ENCODE data around the gene REEP1.
"Not testable (repeated sequence)": the region's sequence is repeated elsewhere in the genome, so short reads cannot be mapped to it uniquely, and the experiment has no call there.

Gene REEP1

GRCh38 chr2:86352137-86352726 is 14.8 kb upstream of the REEP1 start:
- DNase-seq (ENCODE audit: low read depth), result no peak
- no peak for TF ChIP-seq CTCF (conservative IDR thresholded peaks at IDR 0.05; ENCODE audit: control insufficient read depth, insufficient read depth, low read depth, low read length)

GRCh38 chr2:86350751-86351150 is 13.3 kb upstream of the REEP1 start:
- no peak overlapping the region for H3K4me3 ChIP-seq (ENCODE audit: control insufficient read depth, low read depth, low read length)
- no peak for TF ChIP-seq CTCF (conservative IDR thresholded peaks at IDR 0.05; ENCODE audit: control insufficient read depth, insufficient read depth, low read depth, low read length)
- no peak for DNase-seq (ENCODE audit: low read depth)

More at GRCh38 chr2:86352137-86352726, 14.8 kb upstream of the REEP1 start:
- H3K4me3 ChIP-seq (ENCODE audit: control insufficient read depth, low read depth, low read length), result no peak overlapping the region

- DNase-seq (ENCODE audit: low read depth), result no peak
- no peak overlapping the region for H3K4me3 ChIP-seq (ENCODE audit: control insufficient read depth, low read depth, low read length)
- no peak for TF ChIP-seq CTCF (conservative IDR thresholded peaks at IDR 0.05; ENCODE audit: control insufficient read depth, insufficient read depth, low read depth, low read length)
These were observed 10.0 kb upstream of the REEP1 start for GRCh38 chr2:86347401-86347800.

GRCh38 chr2:86345783-86346370 is 8.5 kb upstream of the REEP1 start:
- not testable (repeated sequence) for DNase-seq (ENCODE audit: low read depth); H3K4me3 ChIP-seq (ENCODE audit: control insufficient read depth, low read depth, low read length)

- DNase-seq (ENCODE audit: low read depth), result no peak
- TF ChIP-seq CTCF (conservative IDR thresholded peaks at IDR 0.05; ENCODE audit: control insufficient read depth, insufficient read depth, low read depth, low read length), result no peak
- H3K4me3 ChIP-seq (ENCODE audit: control insufficient read depth, low read depth, low read length), result no peak overlapping the region
These were observed 7.0 kb upstream of the REEP1 start for GRCh38 chr2:86344404-86344803.

GRCh38 chr2:86342488-86342887 is 5.1 kb upstream of the REEP1 start:
- TF ChIP-seq CTCF (conservative IDR thresholded peaks at IDR 0.05; ENCODE audit: control insufficient read depth, insufficient read depth, low read depth, low read length), result no peak
- DNase-seq (ENCODE audit: low read depth), result no peak
- no peak overlapping the region for H3K4me3 ChIP-seq (ENCODE audit: control insufficient read depth, low read depth, low read length)

GRCh38 chr2:86341470-86341869 is 4.0 kb upstream of the REEP1 start:
- no peak for DNase-seq (ENCODE audit: low read depth)
- TF ChIP-seq CTCF (conservative IDR thresholded peaks at IDR 0.05; ENCODE audit: control insufficient read depth, insufficient read depth, low read depth, low read length), result no peak
- no peak overlapping the region for H3K4me3 ChIP-seq (ENCODE audit: control insufficient read depth, low read depth, low read length)
